ENCODE measurements around the gene C16orf86.

DNA sequence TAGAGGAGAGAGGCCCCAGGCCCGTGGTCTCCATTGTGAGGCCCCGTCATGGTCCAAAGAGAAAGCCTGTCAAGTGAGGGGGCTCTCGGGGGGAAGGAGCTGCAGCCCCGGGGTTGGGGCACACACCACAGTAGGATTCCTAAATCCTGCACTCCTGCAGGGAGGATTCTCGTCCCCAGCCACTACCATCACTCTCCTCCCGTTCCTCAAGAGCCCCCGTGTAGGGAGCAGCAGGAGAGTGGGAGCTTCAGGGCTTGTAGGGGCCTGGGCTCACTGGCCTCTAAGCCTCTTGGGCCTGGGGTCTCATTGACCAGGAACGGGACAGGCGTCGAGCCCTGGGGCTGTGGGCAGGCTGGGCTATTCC lies 821 bp downstream of the C16orf86 start:
- TF ChIP-seq POLR2AphosphoS5 (IDR thresholded peaks at IDR 0.05; ENCODE audit: borderline replicate concordance, low read depth, low read length) (no peak), EZH2 (IDR thresholded peaks at IDR 0.05) (no peak), FOXP2 (optimal IDR thresholded peaks at IDR 0.05; ENCODE audit: control extremely low read depth, extremely low read length, insufficient read depth) (no peak)

Measured in SK-N-MC (cell line).